Anterior cingulate cortex (tissue), 58 donors: Measurements from ENCODE around the gene AZIN2.
A peak's percentile ranks its signal among the peaks of the same experiment; 100 is the strongest.
"Not testable (repeated sequence)": the region's sequence is repeated elsewhere in the genome, so short reads cannot be mapped to it uniquely, and the experiment has no call there.

ENCODE experiments used
- DNase-seq, 58 donors: peaks; one replicate each; lab custom pipeline; 2025; lab: John Stamatoyannopoulos, UW

Gene AZIN2

GRCh38 chr1:33055210-33056008 is 25.5 kb upstream of the AZIN2 start:
- peak in 36 of 58 donors; percentile 2 to 81 (median 24) for DNase-seq

DNA sequence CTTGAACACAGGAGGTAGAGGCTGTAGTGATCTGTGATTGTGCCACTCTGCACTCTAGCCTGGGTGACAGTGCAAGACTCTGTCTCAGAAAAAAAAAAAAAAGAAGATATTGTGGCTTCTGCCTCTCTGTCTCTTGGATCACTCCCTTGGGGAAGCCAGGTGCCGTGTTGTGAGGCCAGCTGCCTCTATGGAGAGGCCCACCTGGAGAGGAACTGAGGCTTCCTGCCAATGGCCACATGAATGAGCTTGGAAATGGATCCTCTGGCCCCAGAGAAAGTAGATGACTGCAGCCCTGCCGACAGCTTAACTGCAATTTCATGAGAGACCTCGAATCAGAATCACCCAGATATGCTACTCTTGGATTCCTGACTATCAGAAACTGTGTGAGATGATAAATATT is 24.5 kb upstream of the AZIN2 start:
- DNase-seq = no peak

- no peak for DNase-seq
Observed at GRCh38 chr1:33057095-33057494, 23.9 kb upstream of the AZIN2 start.

GRCh38 chr1:33060579-33061083 is 20.3 kb upstream of the AZIN2 start:
- DNase-seq = peak in 42 of 58 donors; percentile 11 to 63 (median 38)

DNA sequence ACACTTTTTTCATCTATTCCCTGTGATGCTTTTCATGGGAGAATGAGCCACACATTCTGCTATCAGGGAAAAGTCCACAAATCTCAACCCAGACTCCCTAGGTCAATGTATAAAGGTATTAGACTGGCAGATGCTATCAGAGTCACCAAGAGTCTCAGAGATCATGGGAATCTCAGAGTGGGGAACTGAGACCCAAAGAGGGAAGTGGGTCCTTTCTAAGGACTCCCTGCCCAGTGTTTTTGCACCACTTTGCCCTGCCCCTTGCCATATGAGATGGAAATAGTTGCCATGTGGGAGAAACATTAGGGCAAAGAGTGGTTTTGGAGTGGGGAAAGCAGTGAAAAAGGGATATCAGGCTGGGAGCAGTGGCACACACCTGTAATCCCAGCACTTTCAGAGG is 19.1 kb upstream of the AZIN2 start:
- DNase-seq = no peak

DNA sequence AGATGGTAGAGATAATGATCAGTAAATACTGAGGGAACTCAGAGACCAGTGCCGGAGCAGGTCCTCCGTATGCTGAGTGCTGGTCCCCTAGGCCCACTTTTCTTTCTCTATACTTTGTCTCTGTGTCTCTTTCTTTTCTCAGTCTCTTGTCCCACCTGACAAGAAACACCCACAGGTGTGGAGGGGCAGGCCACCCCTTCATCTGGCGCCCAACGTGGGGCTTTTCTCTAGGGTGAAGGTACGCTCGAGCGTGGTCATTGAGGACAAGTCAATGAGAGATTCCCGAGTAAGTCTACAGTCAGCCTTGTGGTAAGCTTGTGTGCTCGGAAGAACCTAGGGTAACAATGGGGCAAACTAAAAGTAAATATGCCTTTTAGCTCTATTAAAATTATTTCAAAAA is 16.7 kb upstream of the AZIN2 start:
- DNase-seq = not testable (repeated sequence)

GRCh38 chr1:33065301-33065700 is 15.7 kb upstream of the AZIN2 start:
- DNase-seq = no peak

GRCh38 chr1:33066477-33066876 is 14.5 kb upstream of the AZIN2 start:
- DNase-seq = not testable (repeated sequence)

GRCh38 chr1:33068108-33068507 is 12.8 kb upstream of the AZIN2 start:
- DNase-seq = not testable (repeated sequence)

- DNase-seq = no peak
Observed at GRCh38 chr1:33070628-33071027, 10.3 kb upstream of the AZIN2 start.

- no peak for DNase-seq
Observed at GRCh38 chr1:33072707-33073106, 8.2 kb upstream of the AZIN2 start.

DNA sequence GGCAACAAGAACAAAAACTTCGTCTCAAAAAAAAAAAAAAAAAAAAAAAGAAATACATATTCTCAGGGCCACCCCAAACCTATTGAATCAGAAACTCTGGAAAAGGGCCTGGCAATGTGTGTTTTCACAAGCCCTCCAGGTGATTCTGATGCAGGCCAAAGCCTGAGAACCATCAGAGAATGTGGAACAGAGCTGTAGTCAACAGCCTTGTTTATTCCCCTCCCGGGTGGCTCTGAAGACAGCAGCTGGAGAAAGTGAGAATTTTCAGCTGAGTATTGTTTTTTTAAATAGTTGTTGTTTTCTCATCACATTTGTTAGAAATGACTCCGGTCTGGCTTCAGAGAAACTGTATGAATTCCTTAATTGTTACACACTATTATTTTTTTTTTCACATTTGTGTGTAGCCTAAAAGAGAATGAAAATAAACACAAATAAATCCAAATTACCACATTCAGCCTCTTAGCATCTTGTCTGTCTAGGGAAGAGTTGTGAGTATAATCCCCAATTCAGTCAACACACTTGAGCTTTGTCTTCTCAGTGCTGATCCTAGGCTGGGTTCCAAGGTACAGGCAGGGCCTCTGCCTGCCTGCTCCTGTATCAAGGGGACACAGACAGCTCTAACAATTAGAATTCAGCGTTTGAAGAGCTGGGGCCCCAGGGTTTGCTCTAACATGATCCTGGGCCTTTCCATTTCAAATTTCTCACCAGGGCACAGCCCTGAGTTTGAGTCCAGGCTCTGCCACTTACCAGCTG is 6.6 kb upstream of the AZIN2 start:
- peak in 45 of 58 donors; percentile 8 to 94 (median 53) for DNase-seq

GRCh38 chr1:33078030-33078591 is 2.8 kb upstream of the AZIN2 start:
- no peak for DNase-seq

DNA sequence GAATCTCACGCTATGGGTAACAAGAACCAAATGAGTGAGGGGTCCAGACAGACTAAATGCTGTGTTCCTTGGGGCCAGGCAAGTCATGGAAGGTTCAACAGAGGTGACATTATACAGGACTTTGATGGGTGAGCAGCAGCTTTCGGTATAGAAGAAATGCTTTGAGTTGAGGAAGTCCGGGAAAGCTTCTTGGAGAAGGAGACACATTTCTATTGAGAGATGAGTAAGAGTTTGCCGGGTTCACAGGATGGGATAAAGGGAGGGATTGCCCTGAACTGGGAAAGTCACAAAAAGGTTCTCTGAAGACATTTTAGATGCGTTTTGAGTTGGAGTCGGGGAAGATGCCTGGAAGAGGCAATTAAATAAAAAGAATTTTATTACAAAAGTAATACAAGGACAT is 580 bp upstream of the AZIN2 start:
- no peak for DNase-seq

- DNase-seq = peak in 10 of 58 donors; percentile 12 to 58 (median 20)
Observed at GRCh38 chr1:33081554-33082305, 777 bp downstream of the AZIN2 start.

DNA sequence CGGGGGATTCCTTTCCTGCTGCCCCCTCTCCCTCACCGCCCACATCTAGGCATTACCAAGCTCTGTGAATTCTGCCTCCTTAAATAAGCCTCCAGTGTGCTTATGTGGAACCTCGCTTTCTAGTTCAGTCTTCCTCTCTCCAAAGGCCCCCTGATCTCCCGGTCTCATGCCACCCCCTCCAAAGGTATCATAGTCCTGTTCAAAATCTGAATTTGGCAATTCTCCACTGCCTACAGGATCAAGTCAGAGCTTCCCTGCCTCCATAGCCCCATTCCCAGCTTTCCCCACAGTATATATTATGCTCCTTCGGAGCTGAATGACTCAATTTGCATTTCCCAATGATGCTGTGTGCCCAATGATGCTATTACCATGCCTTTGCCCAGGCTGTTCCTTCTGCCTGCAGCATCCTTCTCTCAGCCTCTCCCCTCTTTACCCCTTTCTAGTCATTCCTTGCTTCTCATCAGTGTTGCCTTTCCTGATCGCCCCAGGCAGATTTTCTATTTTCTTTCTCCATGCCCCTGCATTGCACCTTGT is 1.7 kb downstream of the AZIN2 start:
- peak in 4 of 58 donors; percentile 13 to 55 (median 37) for DNase-seq

DNA sequence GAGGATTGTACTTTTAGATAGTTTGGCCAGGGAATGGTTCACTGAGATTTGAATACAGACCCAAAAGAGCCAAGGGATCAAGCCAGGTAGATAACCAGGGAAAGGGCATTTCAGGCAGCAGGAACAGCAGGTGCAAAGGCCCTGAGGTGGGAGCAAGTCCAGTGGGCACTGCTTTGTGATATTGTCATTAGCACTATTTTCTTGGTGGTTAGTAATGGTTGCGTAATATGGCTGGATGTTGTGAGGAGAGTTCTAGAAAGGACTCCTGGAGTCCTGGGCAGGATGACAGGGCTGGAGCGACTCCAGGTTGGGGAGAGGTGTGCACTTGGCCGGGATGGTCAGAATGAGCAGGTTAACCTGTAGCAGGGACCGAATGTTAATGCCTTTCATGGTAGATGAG is 4.4 kb downstream of the AZIN2 start:
- DNase-seq = no peak

GRCh38 chr1:33086384-33086850 is 5.5 kb downstream of the AZIN2 start:
- DNase-seq = peak in 55 of 58 donors; percentile 28 to 89 (median 69)

GRCh38 chr1:33087677-33088076 is 6.7 kb downstream of the AZIN2 start:
- DNase-seq = no peak
